HEK293 (cell line): Measurements from ENCODE around the gene MAGEC2.

Experiments used
- BCL11A ChIP-seq: fragments of 450-650 bp; formaldehyde crosslinking; IDR thresholded peaks from 2 replicates; pipeline ENCODE4 v1.5.1; 2016; ENCODE audit warnings: low read depth, missing biosample characterization, missing genetic modification characterization
- CTCF ChIP-seq: fragments of 450-650 bp; formaldehyde crosslinking; IDR thresholded peaks from 2 replicates; pipeline ENCODE4 v1.5.1; 2016; ENCODE audit warnings: missing biosample characterization, missing genetic modification characterization
- GLI4 ChIP-seq: fragments of 450-650 bp; formaldehyde crosslinking; IDR thresholded peaks from 2 replicates; pipeline ENCODE4 v1.5.1; 2016; ENCODE audit warnings: missing biosample characterization, missing genetic modification characterization
- HIC1 ChIP-seq: fragments of 450-650 bp; formaldehyde crosslinking; IDR thresholded peaks from 2 replicates; pipeline ENCODE4 v1.5.1; 2016; ENCODE audit warnings: missing biosample characterization, missing genetic modification characterization
- PRDM10 ChIP-seq: fragments of 450-650 bp; formaldehyde crosslinking; IDR thresholded peaks from 2 replicates; pipeline ENCODE4 v1.5.1; 2016; ENCODE audit warnings: missing biosample characterization, missing genetic modification characterization
- REST ChIP-seq: fragments of 450-650 bp; formaldehyde crosslinking; IDR thresholded peaks from 2 replicates; pipeline ENCODE4 v1.5.1; 2016; ENCODE audit warnings: missing biosample characterization, missing genetic modification characterization
- TRIM28 ChIP-seq: IDR thresholded peaks from 2 replicates; pipeline ENCODE4 v1.6.1; 2011; ENCODE audit warnings: low read length, control low read depth, borderline replicate concordance
- YY1 ChIP-seq: fragments of 450-650 bp; formaldehyde crosslinking; IDR thresholded peaks from 2 replicates; pipeline ENCODE4 v1.5.1; 2018; ENCODE audit warnings: missing biosample characterization, missing genetic modification characterization
- ZFP3 ChIP-seq: fragments of 450-650 bp; formaldehyde crosslinking; IDR thresholded peaks from 2 replicates; pipeline ENCODE4 v1.5.1; 2016; ENCODE audit warnings: low read depth, missing biosample characterization, missing genetic modification characterization
- ZNF24 ChIP-seq: fragments of 450-650 bp; formaldehyde crosslinking; IDR thresholded peaks from 2 replicates; pipeline ENCODE4 v1.5.1; 2016; ENCODE audit warnings: missing biosample characterization, missing genetic modification characterization
- ZNF416 ChIP-seq: fragments of 450-650 bp; formaldehyde crosslinking; IDR thresholded peaks from 2 replicates; pipeline ENCODE4 v1.5.1; 2016; ENCODE audit warnings: missing biosample characterization, missing genetic modification characterization
- ZNF555 ChIP-seq: fragments of 450-650 bp; formaldehyde crosslinking; conservative IDR thresholded peaks from 2 replicates; pipeline ENCODE4 v1.5.1; 2017; ENCODE audit warnings: missing biosample characterization, mild to moderate bottlenecking, missing genetic modification characterization, inconsistent platforms

- TF ChIP-seq CTCF (tag by site-specific recombination), result no peak
- TF ChIP-seq ZNF24 (tag by site-specific recombination), result no peak
- TF ChIP-seq GLI4, result no peak
- TF ChIP-seq ZNF416 (tag by site-specific recombination), result no peak
- no peak for TF ChIP-seq ZNF555 (tag by site-specific recombination)
- TF ChIP-seq PRDM10 (tag by site-specific recombination), result no peak
- TF ChIP-seq HIC1 (tag by site-specific recombination), result no peak
- TF ChIP-seq YY1, result no peak
- no peak for TF ChIP-seq REST (tag by site-specific recombination)
- TF ChIP-seq ZFP3 (tag by site-specific recombination), result no peak
- TF ChIP-seq BCL11A (tag by site-specific recombination), result no peak
- no peak for TF ChIP-seq TRIM28
Measured at GRCh38 chrX:142251680-142252079, 46.6 kb upstream of the MAGEC2 start.
